HG02763 (cell line): Measurements from ENCODE around the gene FOXM1.

Experiments used
- ATAC-seq: cut with Tn5 transposase; IDR thresholded peaks from one replicate; pipeline ENCODE4 v1.9.1; 2021; ENCODE audit warnings: mild to moderate bottlenecking, moderate library complexity; ENCODE audit not compliant: unreplicated experiment

Gene FOXM1

GRCh38 chr12:2812290-2813213 is 64.4 kb downstream of the FOXM1 start, which contains the start of gene ITFG2:
TSS of gene ITFG2 (plus strand) at chr12:2812668. CDS start at chr12:2812761, 93 bp downstream.
- ATAC-seq, result peak; percentile 96

DNA sequence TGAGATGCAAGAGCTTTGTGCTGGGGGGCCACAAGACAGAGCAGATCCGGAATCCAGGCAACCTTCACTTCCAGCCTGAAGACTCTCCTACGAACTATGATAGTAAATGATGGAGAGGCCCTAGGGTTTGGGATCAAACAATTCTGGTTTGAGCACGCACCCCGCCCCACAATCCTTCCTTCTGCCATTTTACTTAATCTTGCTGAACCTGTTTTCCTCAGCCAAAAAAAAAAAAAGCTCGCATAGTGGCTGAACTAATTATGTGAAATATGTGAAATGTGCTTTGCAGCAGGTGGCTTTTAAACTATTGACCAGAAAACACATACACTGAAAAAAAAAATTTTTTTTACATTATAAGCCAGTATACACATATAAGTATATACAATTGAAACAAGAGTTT is 65.2 kb downstream of the FOXM1 start:
- ATAC-seq, result no peak
